ENCODE measurements around the gene SLC25A48. TPM values are rescaled to one million over a fixed set of nuclear protein-coding genes. Genes with fewer than 3 reads are reported as not detected.

The SLC25A48 gene
- total and polyA plus RNA-seq, 2 donors (not counting 1 experiment from before 2014, with no cell fraction given): not detected

- no peak overlapping the region for H2AFZ ChIP-seq (ENCODE audit: low read length)
- DNase-seq (ENCODE audit: low read depth in 2 of 2): peak in 1 of 2 donors; percentile 2
- H3K9me3 ChIP-seq (ENCODE audit: control insufficient read depth, insufficient read depth, low read depth, low read length): no peaks in the 10 kb centered on the region
- no peak overlapping the region for H3K27ac ChIP-seq (ENCODE audit: insufficient read depth, low read length)
- TF ChIP-seq, protein P1, sequence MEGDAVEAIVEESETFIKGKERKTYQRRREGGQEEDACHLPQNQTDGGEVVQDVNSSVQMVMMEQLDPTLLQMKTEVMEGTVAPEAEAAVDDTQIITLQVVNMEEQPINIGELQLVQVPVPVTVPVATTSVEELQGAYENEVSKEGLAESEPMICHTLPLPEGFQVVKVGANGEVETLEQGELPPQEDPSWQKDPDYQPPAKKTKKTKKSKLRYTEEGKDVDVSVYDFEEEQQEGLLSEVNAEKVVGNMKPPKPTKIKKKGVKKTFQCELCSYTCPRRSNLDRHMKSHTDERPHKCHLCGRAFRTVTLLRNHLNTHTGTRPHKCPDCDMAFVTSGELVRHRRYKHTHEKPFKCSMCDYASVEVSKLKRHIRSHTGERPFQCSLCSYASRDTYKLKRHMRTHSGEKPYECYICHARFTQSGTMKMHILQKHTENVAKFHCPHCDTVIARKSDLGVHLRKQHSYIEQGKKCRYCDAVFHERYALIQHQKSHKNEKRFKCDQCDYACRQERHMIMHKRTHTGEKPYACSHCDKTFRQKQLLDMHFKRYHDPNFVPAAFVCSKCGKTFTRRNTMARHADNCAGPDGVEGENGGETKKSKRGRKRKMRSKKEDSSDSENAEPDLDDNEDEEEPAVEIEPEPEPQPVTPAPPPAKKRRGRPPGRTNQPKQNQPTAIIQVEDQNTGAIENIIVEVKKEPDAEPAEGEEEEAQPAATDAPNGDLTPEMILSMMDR (conservative IDR thresholded peaks at IDR 0.05 in 1 of 2, IDR thresholded peaks at IDR 0.05 in 1 of 2; ENCODE audit: low read depth in 1 of 2, low read length in 2 of 2): peak; percentile 14 to 26
- no peak for TF ChIP-seq EZH2 (IDR thresholded peaks at IDR 0.05; ENCODE audit: low read length, missing control alignments)
- H4K20me1 ChIP-seq (ENCODE audit: control insufficient read depth, extremely low read depth, insufficient read depth, low read length): no peaks in the 10 kb centered on the region
- H3K4me1 ChIP-seq (ENCODE audit: control insufficient read depth, extremely low read depth, insufficient read depth, low read length): no peaks in the 10 kb centered on the region
- H3K36me3 ChIP-seq (ENCODE audit: control insufficient read depth, insufficient read depth, low read length): no peaks in the 10 kb centered on the region
- no peaks in the 10 kb centered on the region for H3K79me2 ChIP-seq (ENCODE audit: control insufficient read depth, insufficient read depth, low read length)
- no peak overlapping the region for H3K9ac ChIP-seq (ENCODE audit: insufficient read depth, low read length)
- no peak overlapping the region for H3K4me3 ChIP-seq (replicated peaks in 1 of 4; ENCODE audit: control extremely low read depth in 1 of 4, insufficient read depth in 1 of 4, low read depth in 3 of 4, low read length in 4 of 4)
- H3K27me3 ChIP-seq (ENCODE audit: control insufficient read depth, insufficient read depth, low read length): peaks cover 2% of the 10 kb centered on the region
- no peak overlapping the region for H3K4me2 ChIP-seq (ENCODE audit: extremely low read depth, insufficient read depth, low read length)
Observed at GRCh38 chr5:135880278-135880677, 45.8 kb downstream of the SLC25A48 start.

- Histone ChIP-seq H3K4me2 (ENCODE audit: extremely low read depth, insufficient read depth, low read length) (no peak overlapping the region), H3K36me3 (ENCODE audit: control insufficient read depth, insufficient read depth, low read length) (no peaks in the 10 kb centered on the region), H3K27me3 (ENCODE audit: control insufficient read depth, insufficient read depth, low read length) (peaks cover 2% of the 10 kb centered on the region), H3K79me2 (ENCODE audit: control insufficient read depth, insufficient read depth, low read length) (no peaks in the 10 kb centered on the region), H4K20me1 (ENCODE audit: control insufficient read depth, extremely low read depth, insufficient read depth, low read length) (no peaks in the 10 kb centered on the region), H3K9ac (ENCODE audit: insufficient read depth, low read length) (no peak overlapping the region), H2AFZ (ENCODE audit: low read length) (no peak overlapping the region), H3K9me3 (ENCODE audit: control insufficient read depth, insufficient read depth, low read depth, low read length) (no peaks in the 10 kb centered on the region), H3K27ac (ENCODE audit: insufficient read depth, low read length) (no peak overlapping the region), H3K4me1 (ENCODE audit: control insufficient read depth, extremely low read depth, insufficient read depth, low read length) (no peaks in the 10 kb centered on the region), H3K4me3 (replicated peaks in 1 of 4; ENCODE audit: control extremely low read depth in 1 of 4, insufficient read depth in 1 of 4, low read depth in 3 of 4, low read length in 4 of 4) (no peak overlapping the region)
- DNase-seq (ENCODE audit: low read depth in 2 of 2): no peak
- TF ChIP-seq, protein P1 (conservative IDR thresholded peaks at IDR 0.05 in 1 of 2, IDR thresholded peaks at IDR 0.05 in 1 of 2; ENCODE audit: low read depth in 1 of 2, low read length in 2 of 2): no peak
- no peak for TF ChIP-seq EZH2 (IDR thresholded peaks at IDR 0.05; ENCODE audit: low read length, missing control alignments)
Observed at GRCh38 chr5:135880801-135881200, 46.3 kb downstream of the SLC25A48 start.

- no peak for DNase-seq (ENCODE audit: low read depth in 2 of 2)
- peaks cover 2% of the 10 kb centered on the region for H3K27me3 ChIP-seq (ENCODE audit: control insufficient read depth, insufficient read depth, low read length)
- H3K4me1 ChIP-seq (ENCODE audit: control insufficient read depth, extremely low read depth, insufficient read depth, low read length): no peaks in the 10 kb centered on the region
- H3K79me2 ChIP-seq (ENCODE audit: control insufficient read depth, insufficient read depth, low read length): no peaks in the 10 kb centered on the region
- no peaks in the 10 kb centered on the region for H3K36me3 ChIP-seq (ENCODE audit: control insufficient read depth, insufficient read depth, low read length)
- no peak overlapping the region for H3K4me2 ChIP-seq (ENCODE audit: extremely low read depth, insufficient read depth, low read length)
- TF ChIP-seq, protein P1 (conservative IDR thresholded peaks at IDR 0.05 in 1 of 2, IDR thresholded peaks at IDR 0.05 in 1 of 2; ENCODE audit: low read depth in 1 of 2, low read length in 2 of 2): no peak
- TF ChIP-seq EZH2 (IDR thresholded peaks at IDR 0.05; ENCODE audit: low read length, missing control alignments): no peak
- H3K4me3 ChIP-seq (replicated peaks in 1 of 4; ENCODE audit: control extremely low read depth in 1 of 4, insufficient read depth in 1 of 4, low read depth in 3 of 4, low read length in 4 of 4): no peak overlapping the region
- H4K20me1 ChIP-seq (ENCODE audit: control insufficient read depth, extremely low read depth, insufficient read depth, low read length): no peaks in the 10 kb centered on the region
- no peaks in the 10 kb centered on the region for H3K9me3 ChIP-seq (ENCODE audit: control insufficient read depth, insufficient read depth, low read depth, low read length)
- H3K27ac ChIP-seq (ENCODE audit: insufficient read depth, low read length): no peak overlapping the region
- H2AFZ ChIP-seq (ENCODE audit: low read length): no peak overlapping the region
- H3K9ac ChIP-seq (ENCODE audit: insufficient read depth, low read length): no peak overlapping the region
Observed at GRCh38 chr5:135881244-135881643, 46.8 kb downstream of the SLC25A48 start.

All from fibroblast of lung (primary cell).